ENCODE measurements around the gene SPRR1A. TPM values are rescaled to one million over a fixed set of nuclear protein-coding genes. Genes with fewer than 3 reads are reported as not detected.

Gene SPRR1A
- total RNA-seq, 4 donors from 2014 or later = 57.4 to 1,951 (median 348) TPM

DNA sequence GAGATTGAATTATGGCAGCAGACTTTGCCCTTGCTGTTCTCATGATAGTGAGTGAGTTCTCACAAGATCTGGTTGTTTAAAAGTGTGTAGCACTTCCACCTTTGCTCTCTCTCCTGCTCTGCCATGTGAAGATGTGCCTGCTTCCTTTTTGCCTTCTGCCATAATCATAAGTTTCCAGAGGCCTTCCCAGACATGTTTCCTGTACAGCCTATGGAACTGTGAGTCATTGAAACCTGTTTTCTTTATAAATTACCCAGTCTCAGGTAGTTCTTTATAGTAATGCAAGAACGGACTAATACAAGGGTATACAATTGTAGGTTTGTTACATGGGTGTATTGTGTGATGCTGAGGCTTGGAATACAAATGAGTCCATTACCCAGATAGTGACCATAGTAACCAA is 51.3 kb downstream of the SPRR1A start:
- no peak overlapping the region for H3K4me3 ChIP-seq
- H3K4me1 ChIP-seq = peaks cover 0 to 38% (median 4%) of the 10 kb centered on the region in 3 donors
- intact Hi-C loops (cut with DNase I) = no loop called here
- TF ChIP-seq POLR2A (IDR thresholded peaks at IDR 0.05) = no peak
- TF ChIP-seq, protein P1, sequence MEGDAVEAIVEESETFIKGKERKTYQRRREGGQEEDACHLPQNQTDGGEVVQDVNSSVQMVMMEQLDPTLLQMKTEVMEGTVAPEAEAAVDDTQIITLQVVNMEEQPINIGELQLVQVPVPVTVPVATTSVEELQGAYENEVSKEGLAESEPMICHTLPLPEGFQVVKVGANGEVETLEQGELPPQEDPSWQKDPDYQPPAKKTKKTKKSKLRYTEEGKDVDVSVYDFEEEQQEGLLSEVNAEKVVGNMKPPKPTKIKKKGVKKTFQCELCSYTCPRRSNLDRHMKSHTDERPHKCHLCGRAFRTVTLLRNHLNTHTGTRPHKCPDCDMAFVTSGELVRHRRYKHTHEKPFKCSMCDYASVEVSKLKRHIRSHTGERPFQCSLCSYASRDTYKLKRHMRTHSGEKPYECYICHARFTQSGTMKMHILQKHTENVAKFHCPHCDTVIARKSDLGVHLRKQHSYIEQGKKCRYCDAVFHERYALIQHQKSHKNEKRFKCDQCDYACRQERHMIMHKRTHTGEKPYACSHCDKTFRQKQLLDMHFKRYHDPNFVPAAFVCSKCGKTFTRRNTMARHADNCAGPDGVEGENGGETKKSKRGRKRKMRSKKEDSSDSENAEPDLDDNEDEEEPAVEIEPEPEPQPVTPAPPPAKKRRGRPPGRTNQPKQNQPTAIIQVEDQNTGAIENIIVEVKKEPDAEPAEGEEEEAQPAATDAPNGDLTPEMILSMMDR (IDR thresholded peaks at IDR 0.05) = no peak
- H3K27ac ChIP-seq = no peak overlapping the region
- no peaks in the 10 kb centered on the region for H3K9me3 ChIP-seq
- H3K27me3 ChIP-seq = no peaks in the 10 kb centered on the region
- DNase-seq = no peak
- 42 to 57% methylated on average over 1 of the region's 1 CpG for WGBS, 2 donors
- no peaks in the 10 kb centered on the region for H3K36me3 ChIP-seq

Small RNAs within 50 kb of the gene (small RNA-seq; reads per million reads assigned to genes)
- 0 to 0.18 (median 0) reads per million in 4 donors for gene AL356867.1
- gene RF00322 = 0 reads per million in 4 donors
- gene SPRR1A = 0.57 to 28.8 (median 3.4) reads per million in 4 donors

Other genes starting within 250 kb of the SPRR1A start
- gene KPRP, start 226.1 kb upstream of the SPRR1A start, total RNA-seq = 1 to 10 TPM in 2 of 4 donors, under 1 TPM in 2; 0.09 to 3.7 (median 1.2) TPM
- not detected for gene LCE1F, start 208.9 kb upstream of the SPRR1A start, total RNA-seq
- not detected for gene LCE1E, start 197.8 kb upstream of the SPRR1A start, total RNA-seq
- not detected for gene LCE1D, start 187.4 kb upstream of the SPRR1A start, total RNA-seq
- gene LCE1C, start 177.4 kb upstream of the SPRR1A start, total RNA-seq = under 1 TPM in 1 of 4 donors, not detected in 3; 0.57 TPM
- not detected for gene LCE1B, start 172.1 kb upstream of the SPRR1A start, total RNA-seq
- not detected for gene LCE1A, start 156.6 kb upstream of the SPRR1A start, total RNA-seq
- gene LCE6A, start 141.2 kb upstream of the SPRR1A start, total RNA-seq = not detected
- gene LCE7A, start 124.1 kb upstream of the SPRR1A start, total RNA-seq = not detected
- not detected for gene SMCP, start 105.8 kb upstream of the SPRR1A start, total RNA-seq
- gene IVL, start 75.5 kb upstream of the SPRR1A start, total RNA-seq = 100 to 1,000 TPM; 155 to 336 (median 262) TPM
- 1 to 10 TPM in 2 of 4 donors, not detected in 2; 1.3 to 2.2 TPM for gene SPRR5, start 36.9 kb upstream of the SPRR1A start, total RNA-seq
- 1 to 10 TPM in 2 of 4 donors, under 1 TPM in 1, not detected in 1; 0.64 to 6.4 (median 1.3) TPM for gene SPRR4, start 13.4 kb upstream of the SPRR1A start, total RNA-seq
- gene SPRR3, start 17.7 kb downstream of the SPRR1A start, total RNA-seq = over 10,000 TPM in 1 of 4 donors, 1,000 to 10,000 TPM in 3; 7,283 to 22,357 (median 8,768) TPM
- gene SPRR1B, start 47.1 kb downstream of the SPRR1A start, total RNA-seq = 1,000 to 10,000 TPM in 1 of 4 donors, 100 to 1,000 TPM in 3; 102 to 3,090 (median 871) TPM
- gene SPRR2D, start 57.0 kb downstream of the SPRR1A start, total RNA-seq = 1,000 to 10,000 TPM in 1 of 4 donors, 100 to 1,000 TPM in 2, 1 to 10 TPM in 1; 8.2 to 1,680 (median 542) TPM
- 1,000 to 10,000 TPM in 3 of 4 donors, 10 to 100 TPM in 1; 60.3 to 5,271 (median 1,851) TPM for gene SPRR2A, start 73.4 kb downstream of the SPRR1A start, total RNA-seq
- gene SPRR2B, start 87.5 kb downstream of the SPRR1A start, total RNA-seq = 10 to 100 TPM in 1 of 4 donors, 1 to 10 TPM in 2, not detected in 1; 1.9 to 99.4 (median 7.0) TPM
- gene SPRR2E, start 110.4 kb downstream of the SPRR1A start, total RNA-seq = 1,000 to 10,000 TPM in 1 of 4 donors, 100 to 1,000 TPM in 2, 1 to 10 TPM in 1; 4.0 to 3,177 (median 449) TPM
- 1,000 to 10,000 TPM in 1 of 4 donors, 100 to 1,000 TPM in 1, 10 to 100 TPM in 1, under 1 TPM in 1; 0.76 to 1,391 (median 149) TPM for gene SPRR2F, start 129.4 kb downstream of the SPRR1A start, total RNA-seq
- 1 to 10 TPM in 1 of 4 donors, not detected in 3; 9.0 TPM for gene SPRR2G, start 166.8 kb downstream of the SPRR1A start, total RNA-seq
- not detected for gene LELP1, start 219.3 kb downstream of the SPRR1A start, total RNA-seq
- gene PRR9, start 233.5 kb downstream of the SPRR1A start, total RNA-seq = not detected

All from esophagus squamous epithelium (tissue), 5 donors.